ENCODE measurements around the gene MDGA2.

MDGA2 gene

DNA sequence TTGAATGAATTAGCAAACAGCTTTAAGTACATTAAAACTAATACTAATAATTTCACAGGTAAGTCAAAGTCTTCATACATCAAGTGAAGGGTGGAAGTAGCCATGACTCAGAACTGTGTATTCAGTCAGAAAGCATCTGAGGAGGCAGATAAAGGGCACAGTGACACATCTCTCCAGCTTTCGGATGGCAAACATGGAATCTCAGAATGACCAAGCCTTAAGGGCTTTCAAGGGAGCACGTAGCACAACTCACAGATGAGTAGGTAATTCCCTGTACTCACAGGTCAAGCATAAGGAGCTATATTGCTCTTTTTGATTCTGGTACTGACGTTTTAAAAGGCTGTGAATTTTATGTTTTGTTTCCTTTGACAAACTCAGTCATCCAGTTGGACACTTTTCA lies 56.0 kb downstream of the MDGA2 start:
- DNase-seq (ENCODE audit: low spot score), result no peak

GRCh38 chr14:47606566-47606965 lies 68.8 kb downstream of the MDGA2 start:
- no peak for DNase-seq (ENCODE audit: low spot score)

DNA sequence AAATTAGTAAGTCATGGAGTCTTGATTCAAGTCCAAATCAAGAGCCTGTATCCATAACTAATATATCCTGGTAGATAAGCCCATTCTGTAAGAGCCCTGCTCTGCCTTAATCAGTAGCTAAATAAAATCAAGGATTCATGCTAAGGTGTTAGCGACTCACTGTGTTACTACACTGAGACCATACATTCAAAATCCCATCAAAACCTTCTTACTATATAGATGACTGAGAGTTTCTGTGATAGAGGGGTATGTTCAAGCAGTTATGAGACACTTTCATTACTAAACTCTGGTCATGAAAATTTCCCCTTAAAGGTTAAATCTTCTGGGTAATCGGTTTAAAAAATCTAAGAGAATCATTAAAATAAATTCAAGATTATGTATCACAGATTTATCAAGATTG lies 78.5 kb downstream of the MDGA2 start:
- no peak for DNase-seq (ENCODE audit: low spot score)

- DNase-seq (ENCODE audit: low spot score), result no peak
Measured at GRCh38 chr14:47596232-47596631, 79.2 kb downstream of the MDGA2 start.

GRCh38 chr14:47595552-47595951 lies 79.9 kb downstream of the MDGA2 start:
- DNase-seq (ENCODE audit: low spot score), result no peak

- no peak for DNase-seq (ENCODE audit: low spot score)
Measured at GRCh38 chr14:47590767-47591495, 84.5 kb downstream of the MDGA2 start.

DNA sequence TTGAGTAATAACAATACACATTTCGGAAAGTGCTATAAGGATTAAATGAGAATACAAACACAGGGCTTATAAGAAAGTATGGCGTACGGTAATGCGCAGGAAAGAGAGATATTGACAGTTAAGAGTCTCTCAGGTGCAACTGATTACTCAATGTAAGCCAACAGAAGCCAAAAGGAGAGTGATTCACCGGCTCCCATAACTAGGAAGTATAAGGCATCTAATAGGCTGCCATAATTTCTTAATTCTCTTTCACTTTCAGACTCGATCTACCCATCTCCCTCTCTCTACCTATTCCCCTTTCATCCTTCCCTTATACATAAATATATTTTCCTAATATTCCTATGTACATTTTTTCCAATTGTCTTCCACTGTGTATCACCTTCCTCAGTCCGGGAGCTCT lies 90.0 kb downstream of the MDGA2 start:
- DNase-seq (ENCODE audit: low spot score), result no peak

- no peak for DNase-seq (ENCODE audit: low spot score)
Measured at GRCh38 chr14:47567273-47567672, 108.1 kb downstream of the MDGA2 start.

GRCh38 chr14:47557894-47558293 lies 117.5 kb downstream of the MDGA2 start:
- DNase-seq (ENCODE audit: low spot score), result no peak

DNA sequence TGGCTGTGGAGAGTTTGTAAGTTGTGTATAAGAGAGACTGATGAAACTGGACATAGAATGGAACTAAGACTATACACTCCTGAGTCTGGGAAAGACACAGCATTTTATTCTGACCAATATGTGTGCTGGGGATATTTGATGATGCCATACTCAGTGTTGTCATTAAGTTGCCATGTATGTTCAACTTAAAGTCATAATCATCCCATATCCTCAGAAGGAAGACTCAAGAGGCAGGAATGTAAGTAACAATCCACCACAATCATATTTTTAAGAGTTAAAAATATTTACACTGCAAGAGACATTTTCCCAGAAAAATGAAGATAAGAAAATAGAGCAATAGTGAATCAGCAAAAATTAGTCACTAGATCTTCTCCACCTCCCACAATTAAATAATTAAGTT lies 120.1 kb downstream of the MDGA2 start:
- DNase-seq (ENCODE audit: low spot score), result no peak

- DNase-seq (ENCODE audit: low spot score), result peak; percentile 20
Measured at GRCh38 chr14:47549886-47550285, 125.5 kb downstream of the MDGA2 start.

GRCh38 chr14:47543459-47543858 lies 131.9 kb downstream of the MDGA2 start:
- no peak for DNase-seq (ENCODE audit: low spot score)

- DNase-seq (ENCODE audit: low spot score), result no peak
Measured at GRCh38 chr14:47541662-47542061, 133.7 kb downstream of the MDGA2 start.

DNA sequence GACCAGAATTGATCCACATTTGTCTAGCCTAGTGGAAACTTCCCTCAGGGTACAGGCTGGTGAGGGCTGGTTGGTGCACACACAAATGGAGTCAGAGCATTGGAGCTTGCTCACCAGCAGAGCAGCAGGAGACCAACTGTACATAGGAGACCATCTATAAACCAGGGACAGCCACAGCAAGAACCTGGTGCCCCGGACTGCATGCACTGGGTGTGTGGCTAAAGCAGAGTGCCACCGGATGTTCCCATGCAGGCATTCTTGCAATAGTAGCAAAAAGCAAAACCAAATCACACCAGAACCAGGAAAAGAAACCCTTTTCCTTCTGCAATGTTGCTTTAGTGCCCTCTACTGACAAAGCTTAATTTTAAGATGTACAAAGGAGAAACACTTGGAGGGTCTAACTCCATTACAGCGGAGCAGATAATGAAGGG lies 136.4 kb downstream of the MDGA2 start:
- peak; percentile 33 for DNase-seq (ENCODE audit: low spot score)

GRCh38 chr14:47536341-47536740 lies 139.1 kb downstream of the MDGA2 start:
- no peak for DNase-seq (ENCODE audit: low spot score)

GRCh38 chr14:47526591-47527244 lies 148.7 kb downstream of the MDGA2 start:
- DNase-seq (ENCODE audit: low spot score), result no peak

DNA sequence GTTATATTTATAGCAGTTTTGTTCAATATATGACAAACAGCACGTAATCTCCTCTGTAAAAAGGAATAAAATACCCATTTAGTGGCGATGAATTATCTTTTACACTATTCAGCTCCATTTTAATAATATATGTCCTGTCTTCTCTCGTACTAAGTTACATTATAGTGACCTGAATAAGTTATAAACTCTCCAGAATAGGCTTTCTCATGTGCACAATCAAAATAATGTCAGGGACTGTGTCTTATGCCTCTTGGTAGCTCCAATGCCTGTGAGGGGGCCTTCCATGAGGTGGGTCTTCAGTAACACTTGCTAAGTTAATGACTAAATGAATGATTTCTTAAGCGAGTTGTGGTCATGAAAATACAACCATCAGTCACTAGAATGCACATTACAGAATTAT lies 150.9 kb downstream of the MDGA2 start:
- DNase-seq (ENCODE audit: low spot score), result no peak

DNA sequence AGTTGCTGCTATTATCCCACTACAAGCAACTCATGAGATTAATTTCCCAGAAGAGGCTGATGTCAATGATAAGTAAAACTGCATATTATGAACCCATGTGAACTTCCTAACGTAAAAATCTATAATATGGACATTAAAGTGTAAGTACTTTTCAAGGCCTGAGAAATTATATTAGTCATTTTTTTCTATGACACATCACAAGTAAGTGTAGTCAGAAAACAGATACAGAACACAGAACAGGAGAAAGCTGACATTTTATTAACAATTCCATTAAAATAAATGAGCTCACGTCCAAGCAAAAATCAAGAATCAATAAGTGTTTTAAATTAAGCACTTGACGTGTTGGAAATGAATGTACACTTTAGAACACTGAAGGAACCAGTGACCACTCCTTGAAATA lies 155.0 kb downstream of the MDGA2 start:
- DNase-seq (ENCODE audit: low spot score), result no peak

DNA sequence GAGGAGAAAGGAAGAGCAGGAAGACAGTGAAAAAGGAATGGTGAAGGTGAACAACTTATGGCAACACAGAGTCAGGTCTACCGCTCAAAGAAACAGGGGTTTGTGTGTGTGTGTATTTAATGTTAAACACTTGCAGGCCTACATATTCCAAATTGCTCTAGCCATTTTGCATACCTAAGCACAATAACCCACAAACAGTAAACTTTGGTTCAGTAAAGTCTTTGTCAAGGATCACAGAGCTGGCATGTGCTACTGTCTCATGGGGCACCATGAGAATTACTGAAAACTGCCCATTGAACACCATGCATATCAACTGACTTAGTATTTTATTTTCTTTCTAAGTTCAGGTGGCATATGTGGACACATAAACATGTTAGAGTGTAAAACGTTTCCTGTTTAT lies 163.6 kb downstream of the MDGA2 start:
- DNase-seq (ENCODE audit: low spot score), result no peak

DNA sequence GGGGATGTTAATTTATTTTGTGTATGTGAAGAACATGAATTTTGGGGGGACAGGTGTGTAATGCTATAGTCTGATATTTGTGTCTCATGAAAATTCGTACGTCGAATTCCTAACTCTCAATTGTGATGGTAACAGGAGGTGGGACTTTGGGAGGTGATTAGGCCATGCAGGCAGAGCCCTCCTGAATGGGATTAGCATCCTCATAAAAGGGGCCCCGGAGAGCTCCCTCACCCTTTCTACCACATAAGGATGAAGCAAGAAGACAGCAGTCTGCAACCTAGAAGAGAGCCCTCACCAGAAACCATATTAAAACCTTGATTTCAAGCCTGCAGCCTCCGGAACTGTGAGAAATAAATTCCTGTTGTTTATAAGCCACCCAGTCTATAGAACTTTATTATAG lies 165.4 kb downstream of the MDGA2 start:
- no peak for DNase-seq (ENCODE audit: low spot score)

DNA sequence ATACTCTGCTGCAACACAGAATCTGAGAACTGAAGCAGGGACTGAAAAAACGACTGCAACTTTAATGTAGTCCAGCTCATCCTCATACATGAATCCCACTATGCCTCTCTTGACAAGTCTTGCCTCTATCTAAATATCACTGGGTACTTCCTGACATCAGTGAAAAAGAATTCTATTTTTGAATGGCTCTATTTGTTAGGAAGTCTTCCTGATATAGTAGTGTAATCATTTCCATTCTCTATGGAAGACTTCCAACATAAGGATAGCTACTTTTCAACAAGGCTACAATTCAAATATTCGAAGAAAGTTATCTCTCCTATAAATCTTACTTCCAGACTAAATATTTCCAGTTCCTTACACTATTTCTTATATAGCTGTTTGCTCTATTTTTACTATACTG lies 167.5 kb downstream of the MDGA2 start:
- DNase-seq (ENCODE audit: low spot score), result no peak

- DNase-seq (ENCODE audit: low spot score), result no peak
Measured at GRCh38 chr14:47500369-47500768, 175.0 kb downstream of the MDGA2 start.

DNA sequence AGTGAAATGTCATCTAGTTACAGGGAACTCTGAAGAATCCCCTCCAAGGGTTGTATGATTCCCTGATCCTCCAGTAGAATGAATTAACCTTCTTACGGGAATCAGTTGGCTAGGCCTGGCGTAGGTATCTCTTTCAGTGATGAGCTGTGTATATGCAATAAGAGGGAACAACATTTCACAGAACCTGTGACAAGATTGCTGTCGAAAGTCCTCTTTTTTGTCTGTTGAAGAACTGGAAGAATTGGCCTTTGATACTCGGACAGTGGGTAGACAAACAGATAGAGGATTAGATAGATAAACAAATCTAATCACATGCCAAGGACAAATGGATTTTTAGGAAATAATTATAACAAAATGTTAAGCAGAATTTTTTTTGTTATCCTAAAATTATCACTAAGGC lies 184.6 kb downstream of the MDGA2 start:
- no peak for DNase-seq (ENCODE audit: low spot score)

DNA sequence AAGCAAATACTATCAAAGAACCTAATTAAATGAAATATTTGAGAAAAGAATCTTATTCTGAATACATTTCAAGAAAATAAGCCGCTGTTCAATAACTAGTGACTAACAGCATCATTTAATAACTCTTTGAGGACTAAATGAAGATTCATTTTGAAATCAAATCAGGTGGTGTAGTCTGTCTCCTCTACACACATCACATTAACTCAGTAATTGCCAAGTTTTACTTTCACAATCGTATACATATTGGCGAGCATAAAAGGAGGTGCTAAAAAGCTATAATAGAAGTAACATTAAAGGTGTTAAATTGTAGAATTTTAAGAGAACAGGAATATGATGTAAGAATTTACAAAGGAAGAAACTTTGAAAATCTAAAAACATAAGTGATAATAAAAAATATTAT lies 185.1 kb downstream of the MDGA2 start:
- no peak for DNase-seq (ENCODE audit: low spot score)

All from putamen (tissue), 1 donor.